Neural crest cell (in vitro differentiated cells): ENCODE results near the gene LRRC2. TPM values are rescaled to one million over a fixed set of nuclear protein-coding genes. Genes with fewer than 3 reads are reported as not detected.

Source experiments
- DNase-seq: peaks from one replicate; pipeline ENCODE4 v3.0.0; 2021; ENCODE audit warnings: low read depth, mixed read lengths, low spot score
- H3K27ac Mint-ChIP-seq: one replicate; pipeline ENCODE4 v1.8.0; 2021; ENCODE audit warnings: mild to moderate bottlenecking, mixed read lengths; ENCODE audit not compliant: unreplicated experiment
- H3K27me3 Mint-ChIP-seq: 2 replicates; pipeline ENCODE4 v1.8.0; 2021; ENCODE audit warnings: low read depth, mild to moderate bottlenecking, mixed read lengths
- H3K36me3 Mint-ChIP-seq: 2 replicates; pipeline ENCODE4 v1.8.0; 2021; ENCODE audit warnings: low read depth, mild to moderate bottlenecking, mixed read lengths
- H3K4me1 Mint-ChIP-seq: 2 replicates; pipeline ENCODE4 v1.8.0; 2021; ENCODE audit warnings: mixed read lengths
- H3K4me3 Mint-ChIP-seq: one replicate; pipeline ENCODE4 v1.8.0; 2021; ENCODE audit warnings: mild to moderate bottlenecking, mixed read lengths
- H3K9me3 Mint-ChIP-seq: 2 replicates; pipeline ENCODE4 v1.8.0; 2021; ENCODE audit warnings: mixed read lengths
- CTCF ChIP-seq: fragments of 200-600 bp; sonication (generic); conservative IDR thresholded peaks from 2 replicates; pipeline ENCODE4 v1.5.0; 2021; ENCODE audit warnings: antibody characterized with exemption, mild to moderate bottlenecking
- total RNA-seq: library from RNA; stranded (reverse); gene quantifications from 2 replicates; pipeline ENCODE4 v1.2.1, GENCODE V29; 2021

Gene LRRC2
- total RNA-seq, 1 donor from 2014 or later: 0.12 TPM

GRCh38 chr3:46500656-46501635 lies 65.2 kb downstream of the LRRC2 start:
- Mint-ChIP-seq H3K4me3 (no peak overlapping the region), H3K27me3 (no peaks in the 10 kb centered on the region), H3K27ac (no peak overlapping the region), H3K9me3 (peaks cover 2% of the 10 kb centered on the region), H3K4me1 (no peaks in the 10 kb centered on the region), H3K36me3 (peaks cover 2% of the 10 kb centered on the region)
- DNase-seq: no peak
- TF ChIP-seq CTCF: no peak

- Mint-ChIP-seq H3K4me3 (no peak overlapping the region), H3K36me3 (peaks cover 2% of the 10 kb centered on the region), H3K27ac (peak overlapping the region; percentile 35), H3K4me1 (no peaks in the 10 kb centered on the region), H3K9me3 (peaks cover 2% of the 10 kb centered on the region), H3K27me3 (no peaks in the 10 kb centered on the region)
- no peak for TF ChIP-seq CTCF
- DNase-seq: no peak
These were observed 67.1 kb downstream of the LRRC2 start for GRCh38 chr3:46498916-46499519.

DNA sequence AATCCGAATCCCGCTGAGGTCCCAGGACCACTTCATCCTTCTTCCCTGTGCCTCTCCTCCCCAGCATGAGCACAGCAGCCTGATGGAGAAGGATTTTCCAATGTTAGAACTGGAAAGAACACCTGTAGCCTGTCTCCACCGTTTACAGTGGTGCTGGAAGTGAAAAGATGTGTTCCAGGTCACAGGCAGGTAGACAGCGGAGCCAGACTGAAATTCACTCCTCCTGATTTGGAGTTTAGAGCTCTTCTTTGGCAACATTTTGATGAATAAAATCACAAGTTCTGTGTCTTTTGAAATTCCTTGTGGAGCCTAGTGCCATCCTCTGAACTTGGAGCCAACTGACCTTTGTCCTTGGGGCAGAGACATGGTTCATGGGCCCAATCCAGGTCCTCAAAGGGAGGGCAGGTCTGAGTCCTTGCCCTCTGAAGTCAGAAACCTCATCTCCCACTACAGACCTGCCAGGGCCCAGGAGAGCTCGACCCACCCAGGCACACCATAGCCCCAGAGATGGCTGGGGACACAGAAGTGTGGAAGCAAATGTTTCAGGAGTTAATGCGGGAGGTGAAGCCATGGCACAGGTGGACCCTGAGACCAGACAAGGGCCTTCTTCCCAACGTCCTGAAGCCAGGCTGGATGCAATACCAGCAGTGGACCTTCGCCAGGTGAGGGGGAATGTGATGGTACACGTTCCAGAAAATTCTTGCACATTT lies 68.4 kb downstream of the LRRC2 start, which contains the start of gene RTP3:
RTP3 (plus strand) TSS at position 421 of the 710 bp plus-strand sequence; CDS start at position 508, 87 bp downstream.
- H3K27ac Mint-ChIP-seq: peak within 1 kb of the TSS; percentile 43

GRCh38 chr3:46496746-46497555 lies 69.2 kb downstream of the LRRC2 start:
- peaks cover 4% of the 10 kb centered on the region for H3K36me3 Mint-ChIP-seq
- H3K27me3 Mint-ChIP-seq: peaks cover 7% of the 10 kb centered on the region
- peak; percentile 35 for TF ChIP-seq CTCF
- H3K9me3 Mint-ChIP-seq: peaks cover 2% of the 10 kb centered on the region
- H3K4me1 Mint-ChIP-seq: no peaks in the 10 kb centered on the region
- H3K27ac Mint-ChIP-seq: peak overlapping the region; percentile 43
- no peak overlapping the region for H3K4me3 Mint-ChIP-seq
- no peak for DNase-seq

More for the DNA sequence above, 68.4 kb downstream of the LRRC2 start, which contains the start of gene RTP3:
- Mint-ChIP-seq H3K36me3 (peaks cover 4% of the 10 kb centered on the region), H3K9me3 (peaks cover 2% of the 10 kb centered on the region), H3K27me3 (peaks cover 3% of the 10 kb centered on the region), H3K4me3 (no peak within 1 kb of the TSS), H3K4me1 (no peaks in the 10 kb centered on the region)
- DNase-seq: no peak
- no peak for TF ChIP-seq CTCF
